Activated gamma-delta T cell (primary cell): ENCODE measurements around the gene MTG1.

Source experiments
- DNase-seq: peaks from one replicate; lab custom pipeline; 2025; lab: John Stamatoyannopoulos, UW

MTG1 gene

DNA sequence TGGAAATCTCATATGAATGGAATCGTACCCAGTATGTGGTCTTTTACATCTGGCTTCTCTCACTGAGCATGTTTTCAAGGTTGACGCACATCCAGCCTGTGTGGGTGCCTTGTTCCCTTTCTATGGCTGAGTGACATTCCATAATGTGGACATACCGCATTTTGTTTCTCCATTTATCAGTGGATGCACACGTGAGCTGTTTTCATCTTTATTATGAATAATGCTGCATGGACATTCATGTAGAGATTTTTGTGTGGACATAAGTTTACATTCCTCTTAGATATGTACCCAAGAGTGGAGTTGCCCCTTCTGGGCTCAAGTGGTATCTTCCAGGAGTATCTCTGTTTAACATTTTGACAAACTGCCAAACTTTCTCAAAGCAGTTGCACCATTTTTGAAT, 58.5 kb downstream of the MTG1 start:
- DNase-seq: no peak

DNA sequence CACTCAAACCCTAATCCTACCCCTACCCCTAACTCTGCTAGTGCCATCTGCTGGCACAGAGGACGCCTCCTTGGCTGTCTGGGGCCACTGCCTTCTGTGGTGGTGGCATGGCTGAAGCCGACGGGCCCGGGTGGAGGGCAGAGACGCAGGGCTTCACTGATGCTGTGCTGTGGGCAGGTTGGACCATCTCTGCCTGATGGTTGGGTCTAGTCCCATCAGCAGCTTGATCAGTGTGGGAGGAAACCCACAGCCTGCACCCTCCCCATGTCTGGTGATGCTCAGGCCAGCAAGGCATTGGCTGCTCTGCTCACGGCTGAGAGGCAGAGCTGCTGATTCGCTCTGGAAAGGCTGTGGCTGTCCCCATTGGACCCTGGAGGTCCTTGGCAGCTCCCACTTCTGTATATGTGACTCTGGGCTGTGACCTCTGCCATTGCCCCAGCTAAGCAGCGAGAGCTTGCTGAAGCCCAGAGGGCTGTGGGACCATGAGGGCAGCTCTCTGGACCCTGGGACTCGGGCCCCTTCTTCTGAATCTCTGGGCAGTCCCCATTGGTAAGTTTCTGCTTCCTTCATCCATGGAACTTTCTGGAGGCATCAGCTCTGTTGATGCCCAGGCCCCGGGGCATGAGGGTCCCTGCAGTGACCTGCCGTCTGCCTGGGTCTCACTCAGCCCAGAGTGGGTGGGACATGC, 59.7 kb downstream of the MTG1 start, which contains the start of gene SCART1:
TSS of gene SCART1 (plus strand) at position 430 of the 688 bp plus-strand sequence. CDS start at position 483, 53 bp downstream.
- no peak for DNase-seq

DNA sequence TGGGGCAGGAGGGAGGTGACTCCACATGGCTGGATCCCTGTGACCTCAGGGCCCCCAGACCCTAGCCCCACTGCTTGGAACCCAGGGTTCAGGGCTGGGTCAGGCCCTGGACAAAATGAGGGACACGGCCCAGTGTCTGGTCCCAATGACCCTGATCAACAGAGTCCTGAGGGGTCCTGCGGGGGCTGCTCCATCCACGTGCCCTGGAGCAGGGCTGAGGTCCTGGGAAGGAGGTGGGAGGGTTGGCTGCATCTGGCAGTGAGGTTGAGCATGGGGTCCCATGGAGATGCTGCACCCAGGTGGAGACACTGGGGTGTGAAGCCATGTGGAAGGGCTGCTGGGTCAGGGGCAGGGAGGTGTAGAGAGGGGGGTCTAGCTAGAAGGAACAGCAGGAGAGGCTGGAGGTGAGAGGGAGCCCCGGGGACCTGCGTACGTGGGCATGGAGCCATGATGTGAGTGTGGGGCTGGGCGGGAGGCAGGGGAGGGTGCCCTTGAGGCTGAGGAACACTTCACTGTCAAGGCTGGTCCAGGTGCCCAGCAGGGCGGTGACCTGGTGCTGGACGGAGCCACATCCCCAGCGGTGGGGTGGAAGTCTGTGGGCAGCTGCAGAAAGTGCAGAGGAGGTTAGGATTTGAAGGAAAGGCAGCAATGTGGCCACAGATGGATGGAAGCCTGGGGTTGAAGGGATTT, 60.4 kb downstream of the MTG1 start:
- no peak for DNase-seq

DNA sequence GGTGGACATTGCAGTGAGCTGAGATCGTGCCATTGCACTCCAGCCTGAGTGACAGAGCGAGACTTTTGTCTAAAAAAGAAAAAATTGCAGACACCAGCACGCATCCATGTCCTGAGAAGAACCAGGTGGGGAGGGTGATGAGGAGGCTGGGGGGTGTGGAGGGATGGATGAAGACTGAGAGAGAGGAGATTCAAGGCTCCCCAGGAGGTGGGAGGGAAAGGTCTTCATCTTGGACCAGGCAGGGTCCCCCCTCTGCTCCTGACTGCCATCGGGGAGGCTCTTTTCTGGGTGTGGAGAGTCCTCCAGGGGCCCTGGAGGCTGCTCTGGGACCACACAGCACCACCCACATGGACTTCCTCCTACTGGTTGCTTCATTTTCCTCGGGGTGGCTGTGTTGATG, 61.2 kb downstream of the MTG1 start:
- no peak for DNase-seq

DNA sequence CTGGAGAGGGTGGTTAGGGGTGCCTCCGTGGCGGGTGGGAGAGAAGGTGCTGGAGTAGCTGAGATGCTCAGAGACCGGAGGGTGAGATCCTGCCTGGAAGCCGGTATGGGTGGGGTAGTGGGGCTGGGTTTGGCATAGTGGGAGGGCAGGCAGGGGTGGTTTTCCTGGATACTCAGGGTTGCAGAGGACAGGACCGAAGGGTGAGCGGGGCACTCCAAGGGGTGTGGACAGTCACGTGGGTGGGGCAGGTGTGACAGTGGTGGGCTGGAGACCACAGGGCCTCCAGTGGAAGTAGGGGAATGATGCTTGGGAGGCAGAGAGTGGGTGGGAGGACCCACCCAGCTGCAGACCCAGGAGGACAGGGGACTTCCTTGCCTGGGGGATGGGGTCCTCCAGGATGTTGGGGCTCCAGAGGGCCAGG, 61.7 kb downstream of the MTG1 start:
- no peak for DNase-seq

DNA sequence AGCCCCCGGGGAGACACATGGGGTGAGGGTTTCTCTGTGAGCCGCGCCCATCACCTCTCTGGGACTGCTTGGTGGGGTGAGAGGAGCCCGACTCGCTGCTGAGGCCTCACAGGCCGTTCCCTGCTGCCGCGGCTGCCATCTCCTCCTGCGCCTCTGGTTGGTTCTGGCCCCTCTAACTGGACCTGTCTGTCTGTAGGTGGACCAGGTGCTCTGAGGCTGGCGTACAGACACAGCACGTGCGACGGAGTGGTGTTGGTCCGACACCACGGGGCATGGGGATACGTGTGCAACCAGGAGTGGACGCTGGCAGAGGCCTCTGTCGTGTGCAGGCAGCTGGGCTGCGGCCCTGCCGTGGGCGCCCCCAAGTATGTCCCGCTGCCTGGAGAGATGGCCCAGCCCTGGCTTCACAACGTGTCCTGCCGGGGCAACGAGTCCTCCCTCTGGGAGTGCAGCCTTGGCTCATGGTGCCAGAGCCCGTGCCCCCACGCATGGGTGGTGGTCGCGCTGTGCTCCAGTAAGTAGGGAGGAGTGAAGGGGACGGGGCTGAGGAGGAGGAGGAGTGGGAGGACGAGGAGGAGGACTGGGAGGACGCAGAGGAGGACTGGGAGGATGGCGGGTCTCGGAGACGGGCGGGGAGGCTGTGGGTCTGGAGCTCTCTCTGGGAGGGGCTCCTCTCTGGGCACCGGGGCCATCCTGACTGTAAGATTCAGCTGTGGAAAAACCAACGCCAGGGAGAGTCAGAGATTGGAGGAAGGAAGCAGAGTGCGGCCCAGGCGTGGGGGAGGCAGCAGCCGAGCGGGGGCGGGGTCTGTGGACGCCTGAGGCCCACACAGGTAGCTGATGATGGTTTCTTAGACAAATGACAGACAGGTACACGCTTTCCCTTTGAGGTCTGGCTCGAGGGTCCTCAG, 62.3 kb downstream of the MTG1 start:
- DNase-seq: no peak

DNA sequence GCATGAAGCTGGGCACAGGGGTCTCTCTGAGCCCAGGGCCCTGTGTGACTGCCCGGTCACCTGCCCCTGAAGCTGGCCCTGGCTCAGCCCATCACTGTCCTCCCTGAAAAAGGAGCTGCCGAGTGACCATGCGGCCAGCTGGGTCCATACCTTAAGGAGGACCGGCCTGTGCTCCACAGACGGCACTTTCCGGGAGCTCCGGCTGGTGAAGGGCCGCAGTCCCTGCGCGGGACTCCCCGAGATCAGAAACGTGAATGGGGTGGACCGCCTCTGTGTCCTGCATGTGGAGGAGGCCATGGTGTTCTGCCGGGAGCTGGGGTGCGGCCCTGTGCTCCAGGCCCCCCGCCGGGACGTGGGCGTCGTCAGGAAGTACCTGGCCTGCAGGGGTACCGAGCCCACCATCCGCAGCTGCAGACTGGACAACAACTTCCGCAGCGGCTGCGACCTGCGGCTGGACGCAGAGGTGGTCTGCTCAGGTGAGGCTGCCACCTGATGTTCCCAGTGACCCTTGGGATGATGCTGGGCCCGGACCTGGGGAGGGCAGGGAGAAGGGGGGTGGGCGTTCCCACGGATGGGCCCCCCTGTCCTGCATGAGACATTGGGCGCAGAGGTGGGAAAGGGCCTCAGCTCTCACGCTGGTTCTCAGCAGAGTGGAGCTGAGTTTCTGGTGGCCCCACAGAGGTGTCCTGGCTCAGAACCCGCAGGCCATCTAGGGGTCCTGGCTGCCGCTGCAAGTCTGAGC, 63.3 kb downstream of the MTG1 start:
- no peak for DNase-seq

DNA sequence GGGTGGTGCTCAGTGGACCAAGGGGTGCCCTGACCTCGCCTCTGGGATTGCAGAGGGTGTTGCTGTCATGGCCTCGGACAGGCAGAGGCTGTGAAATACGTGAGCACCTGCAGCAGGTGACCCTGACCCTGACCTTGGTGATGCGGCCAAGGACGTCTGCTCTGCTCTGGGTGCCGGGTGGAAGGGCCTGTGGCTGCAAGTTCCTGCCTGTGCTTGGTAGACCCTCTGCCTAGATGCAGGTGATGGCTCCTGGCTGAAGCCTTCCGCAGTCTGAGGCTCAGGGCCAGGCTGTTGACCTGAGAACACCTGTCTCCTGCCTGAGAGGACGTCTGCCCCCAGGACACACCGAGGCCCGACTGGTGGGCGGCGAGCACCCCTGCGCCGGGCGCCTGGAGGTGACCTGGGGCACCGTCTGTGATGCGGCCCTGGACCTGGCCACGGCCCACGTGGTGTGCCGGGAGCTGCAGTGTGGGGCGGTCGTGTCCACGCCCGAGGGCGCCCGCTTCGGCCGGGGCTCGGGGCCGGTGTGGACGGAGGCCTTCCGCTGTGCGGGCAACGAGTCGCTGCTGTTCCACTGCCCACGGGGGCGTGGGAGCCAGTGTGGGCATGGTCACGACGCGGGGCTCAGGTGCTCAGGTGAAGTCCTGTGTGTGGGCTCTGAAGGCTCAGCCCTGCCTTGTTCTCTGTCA, 64.2 kb downstream of the MTG1 start:
- no peak for DNase-seq

DNA sequence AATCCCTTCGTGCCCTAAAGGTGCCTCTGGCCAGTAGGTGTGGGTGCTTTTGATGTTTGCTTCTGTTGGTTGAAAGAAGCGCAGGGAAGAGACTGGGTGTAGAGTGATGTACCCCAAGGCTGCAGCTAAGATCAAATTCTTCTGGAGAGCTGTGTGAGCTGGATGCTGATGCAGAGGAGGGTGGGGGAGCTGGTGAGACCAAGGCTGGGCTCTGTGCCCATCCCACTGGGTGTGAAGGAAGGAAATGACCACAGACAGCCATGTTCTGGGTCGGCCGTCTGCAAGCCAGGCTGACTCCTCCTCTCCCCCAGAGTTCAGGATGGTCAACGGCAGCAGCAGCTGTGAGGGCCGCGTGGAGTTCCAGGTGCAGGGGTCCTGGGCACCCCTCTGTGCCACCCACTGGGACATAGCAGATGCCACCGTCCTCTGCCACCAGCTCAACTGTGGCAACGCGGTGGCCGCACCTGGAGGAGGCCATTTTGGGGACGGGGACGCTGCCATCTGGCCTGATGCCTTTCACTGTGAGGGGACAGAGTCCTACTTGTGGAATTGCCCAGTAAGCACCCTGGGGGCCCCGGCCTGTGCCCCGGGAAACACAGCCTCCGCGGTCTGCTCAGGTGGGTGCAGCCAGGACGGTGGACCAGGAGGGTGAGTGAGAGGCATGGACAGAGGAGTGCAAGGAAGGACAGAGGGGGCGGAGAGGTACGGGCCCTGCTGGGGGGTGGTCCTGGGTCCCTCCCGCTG, 64.9 kb downstream of the MTG1 start:
- DNase-seq: no peak

DNA sequence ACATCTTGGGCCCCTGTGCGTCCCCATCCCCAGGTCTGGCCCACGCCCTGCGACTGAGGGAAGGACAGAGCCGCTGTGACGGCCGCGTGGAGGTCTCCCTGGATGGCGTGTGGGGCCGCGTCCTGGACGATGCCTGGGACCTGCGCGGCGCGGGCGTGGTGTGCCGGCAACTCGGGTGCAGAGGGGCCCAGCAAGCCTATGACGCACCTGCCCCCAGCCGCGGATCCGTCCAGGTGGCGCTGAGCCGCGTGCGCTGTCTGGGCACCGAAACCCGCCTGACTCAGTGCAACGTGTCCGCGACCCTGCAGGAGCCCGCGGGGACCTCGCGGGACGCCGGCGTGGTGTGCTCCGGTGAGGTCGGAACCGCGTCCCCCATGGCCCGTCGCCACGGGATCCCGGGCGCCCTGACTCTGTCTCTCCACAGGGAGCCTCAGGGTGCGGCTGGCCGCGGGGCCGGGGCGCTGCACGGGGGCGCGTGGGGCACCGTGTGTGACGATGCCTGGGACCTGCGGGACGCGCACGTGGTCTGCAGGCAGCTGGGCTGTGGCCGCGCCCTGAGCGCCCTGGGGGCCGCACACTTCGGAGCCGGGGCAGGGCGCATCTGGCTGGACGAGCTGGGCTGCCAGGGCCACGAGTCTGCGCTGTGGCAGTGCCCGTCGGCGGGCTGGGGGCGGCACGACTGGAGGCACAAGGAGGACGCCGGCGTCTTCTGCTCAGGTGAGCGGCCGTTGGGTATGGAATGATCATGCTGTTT, 65.7 kb downstream of the MTG1 start:
- DNase-seq: no peak

DNA sequence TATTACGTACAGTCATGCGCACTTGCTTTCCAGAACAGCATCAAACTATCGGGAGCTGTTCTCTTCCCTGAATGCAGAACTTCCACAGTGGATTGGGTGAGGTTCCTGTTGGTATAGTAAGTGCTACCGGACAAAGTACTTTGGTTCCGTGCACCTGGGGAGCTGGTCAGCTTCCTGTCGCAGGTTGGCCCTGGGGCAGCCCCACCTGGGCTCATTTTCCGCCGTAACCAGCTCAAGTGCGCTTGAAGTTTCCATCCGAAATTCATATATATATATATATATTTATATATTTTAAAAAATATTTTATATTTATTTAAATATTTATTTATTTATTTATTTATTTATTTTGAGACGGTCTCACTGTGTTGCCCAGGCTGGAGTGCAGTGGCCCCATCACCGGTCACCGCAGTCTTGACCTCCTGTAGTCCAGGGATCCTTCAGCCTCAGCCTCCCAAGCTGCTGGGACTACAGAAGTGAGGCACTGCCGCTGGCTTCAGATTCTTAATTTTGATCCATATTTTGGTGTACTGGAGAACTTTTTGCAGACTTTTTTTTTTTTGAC, 66.3 kb downstream of the MTG1 start:
- DNase-seq: no peak

DNA sequence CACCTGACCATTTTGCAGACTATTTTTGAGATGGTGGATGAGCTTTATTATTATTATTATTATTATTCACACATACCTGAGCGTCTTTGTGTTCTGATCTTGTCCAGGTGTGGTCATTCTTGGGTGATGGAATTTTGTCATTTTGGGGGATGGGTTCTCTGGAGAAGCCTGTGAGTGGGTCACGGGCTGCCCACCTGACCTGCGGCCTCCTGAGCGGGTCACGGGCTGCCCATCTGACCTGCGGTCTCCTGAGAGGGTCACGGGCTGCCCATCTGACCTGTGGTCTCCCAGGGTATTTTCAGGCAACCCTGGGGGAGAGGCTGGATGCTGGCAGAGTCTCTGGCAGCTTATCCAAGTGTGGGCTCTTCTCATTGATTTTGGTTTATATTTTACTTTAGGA, 67.1 kb downstream of the MTG1 start:
- DNase-seq: no peak

DNA sequence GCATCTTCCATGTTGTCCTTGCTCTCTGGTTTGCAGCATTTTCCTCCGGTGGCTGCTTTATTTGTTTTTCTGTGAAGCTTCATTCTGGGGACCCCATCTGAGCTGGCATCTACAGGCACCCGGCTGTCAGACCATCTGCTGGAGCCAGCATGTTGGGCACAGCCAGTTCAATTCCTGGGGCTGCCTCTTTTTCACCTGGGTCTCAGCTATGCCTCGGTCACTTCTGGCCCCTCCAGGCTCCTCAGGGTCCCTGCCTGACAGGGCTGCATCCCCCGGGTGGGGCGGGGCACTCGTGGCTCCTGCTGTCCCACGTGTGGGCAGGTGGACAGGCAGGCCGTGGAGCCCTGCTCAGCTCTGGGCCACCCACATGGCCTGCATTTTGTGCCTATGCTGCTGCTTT, 67.9 kb downstream of the MTG1 start:
- no peak for DNase-seq

DNA sequence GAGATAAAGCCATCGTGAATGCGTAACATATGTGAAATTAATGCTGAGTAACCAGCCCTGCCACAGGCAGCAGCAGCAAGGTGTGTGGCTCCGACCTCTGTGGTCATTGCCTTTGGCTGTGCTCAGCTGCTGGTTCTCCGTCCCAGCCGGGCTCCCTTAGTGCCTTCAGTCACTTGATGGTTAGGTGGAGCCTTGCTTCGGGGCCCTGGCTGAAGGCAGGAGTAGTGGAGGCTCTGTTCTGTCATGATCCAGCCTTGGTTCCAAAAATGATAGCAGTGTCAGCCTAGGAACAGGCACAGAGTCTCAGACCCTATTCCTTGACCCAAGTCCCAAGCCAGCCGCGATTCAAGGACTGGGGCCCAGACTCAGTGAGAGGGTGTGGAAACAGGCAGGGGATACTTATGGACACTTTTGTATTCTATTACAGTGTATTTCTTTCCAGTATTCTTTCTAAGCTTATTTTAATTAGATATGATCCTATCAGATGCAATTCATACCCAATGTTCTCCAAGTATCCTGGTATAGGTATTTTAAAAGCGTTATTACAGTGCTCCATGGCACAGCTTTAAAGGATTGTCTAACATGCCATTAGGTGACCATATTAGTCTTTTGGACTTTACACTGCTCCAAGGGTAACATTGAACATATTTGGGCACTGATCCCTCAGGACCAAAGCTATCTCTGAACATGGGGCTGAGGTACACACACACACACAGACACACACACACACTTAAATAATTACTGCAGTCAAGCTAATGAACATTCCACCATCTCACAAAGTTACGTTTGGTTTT, 68.8 kb downstream of the MTG1 start:
- no peak for DNase-seq

DNA sequence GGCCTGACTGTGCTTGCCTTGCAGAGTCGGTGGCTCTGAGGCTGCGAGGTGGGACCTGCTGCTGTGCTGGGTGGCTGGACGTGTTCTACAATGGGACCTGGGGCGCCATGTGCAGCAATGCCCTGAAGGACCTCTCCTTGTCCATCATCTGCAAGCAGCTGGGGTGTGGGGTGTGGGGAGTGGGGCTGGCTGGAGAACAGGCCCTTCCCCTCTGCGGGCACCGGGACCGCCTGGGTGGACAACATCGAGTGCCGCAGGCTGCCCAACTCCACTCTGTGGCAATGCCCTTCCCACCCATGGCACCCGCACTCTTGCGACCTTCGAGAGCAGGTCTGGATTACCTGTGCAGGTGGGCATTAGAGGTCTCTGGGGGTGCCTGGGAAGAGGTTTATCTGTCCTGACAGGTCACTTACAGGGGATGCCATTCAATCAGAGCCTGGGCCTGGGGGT, 70.7 kb downstream of the MTG1 start:
- no peak for DNase-seq

DNA sequence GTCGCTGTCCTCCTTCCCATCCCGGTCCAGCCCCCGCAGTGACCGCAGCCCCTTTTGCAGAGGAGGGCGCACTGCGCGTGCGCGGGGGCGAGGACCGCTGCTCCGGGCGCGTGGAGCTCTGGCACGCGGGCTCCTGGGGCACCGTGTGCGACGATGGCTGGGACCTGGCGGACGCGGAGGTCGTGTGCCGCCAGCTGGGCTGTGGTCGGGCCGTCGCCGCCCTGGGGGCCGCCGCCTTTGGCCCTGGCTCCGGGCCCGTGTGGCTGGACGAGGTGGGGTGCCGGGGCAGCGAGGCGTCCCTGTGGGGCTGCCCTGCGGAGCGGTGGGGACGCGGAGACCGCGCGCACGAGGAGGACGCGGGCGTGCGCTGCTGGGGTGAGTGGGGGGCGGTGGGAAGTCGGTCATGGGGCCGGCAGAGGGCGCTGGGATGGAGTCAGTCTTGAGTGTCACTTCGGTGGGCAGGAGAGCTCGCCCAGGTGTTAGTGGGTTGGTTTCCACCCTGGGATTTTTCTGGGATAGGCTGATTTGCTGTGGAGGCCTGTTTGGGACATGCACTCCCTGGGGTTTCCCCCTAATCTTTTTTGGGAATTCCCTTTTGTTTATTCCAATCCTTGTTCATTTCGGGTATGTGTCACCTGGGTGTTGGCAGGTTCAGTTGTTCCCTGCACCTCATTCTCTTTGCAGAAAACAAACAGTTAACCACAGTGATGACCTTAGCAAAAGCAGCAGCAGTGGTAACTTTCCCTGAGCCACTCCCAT, 71.4 kb downstream of the MTG1 start:
- DNase-seq: no peak

DNA sequence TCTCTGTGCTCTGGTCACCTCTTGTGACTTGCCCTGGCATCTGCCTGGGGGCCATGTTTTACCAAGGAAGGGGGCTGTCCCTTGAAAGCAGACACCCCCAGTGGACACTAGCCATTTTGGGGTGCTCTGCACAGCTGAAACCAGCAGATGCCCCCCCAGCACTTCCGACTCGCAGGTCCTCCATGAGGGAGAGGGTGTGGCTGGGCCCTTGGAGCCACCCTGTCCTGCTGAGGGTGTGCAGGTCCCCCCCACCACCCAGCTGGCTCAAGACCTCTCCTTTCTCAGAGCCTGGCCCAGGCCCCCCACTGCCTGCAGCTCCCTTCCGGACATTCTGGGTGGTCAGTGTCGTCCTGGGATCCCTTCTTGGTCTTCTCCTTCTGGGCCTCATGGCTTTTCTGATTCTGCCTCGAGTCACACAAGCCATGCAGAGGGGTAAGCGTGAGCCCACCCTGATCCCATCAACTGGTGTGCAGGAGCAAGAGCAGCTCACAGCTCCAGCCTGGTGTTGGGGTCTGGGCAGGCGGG, 72.1 kb downstream of the MTG1 start:
- no peak for DNase-seq
